Measurements from ENCODE around the gene PTCD2. TPM values are rescaled to one million over a fixed set of nuclear protein-coding genes. Genes with fewer than 3 reads are reported as not detected.

The PTCD2 gene
- total RNA-seq, 1 donor from 2014 or later: 6.9 TPM

GRCh38 chr5:72379936-72380335 is 59.8 kb downstream of the PTCD2 start:
- no peak overlapping the region for H3K27ac ChIP-seq
- intact Hi-C loops (cut with DNase I): loop anchor here (5.0 to 10.0 kb wide), 2 partner anchors 135 to 498 kb away; no protein-coding TSS in a partner anchor
- DNase-seq (ENCODE audit: extremely low spot score in 2 of 2): no peak

GRCh38 chr5:72380492-72381274 is 60.5 kb downstream of the PTCD2 start:
- H3K4me1 ChIP-seq: peaks cover 11% of the 10 kb centered on the region
- H3K27ac ChIP-seq: no peak overlapping the region
- no peaks in the 10 kb centered on the region for H3K36me3 ChIP-seq
- no peak for DNase-seq (ENCODE audit: extremely low spot score in 2 of 2)
- H3K4me3 ChIP-seq: no peak overlapping the region
- H3K27me3 ChIP-seq: no peaks in the 10 kb centered on the region
- intact Hi-C loops (cut with DNase I): loop anchor here (5.0 kb wide), 1 partner anchor 498 kb away; no protein-coding TSS in a partner anchor
- no peaks in the 10 kb centered on the region for H3K9me3 ChIP-seq
- TF ChIP-seq POLR2A (IDR thresholded peaks at IDR 0.05) (no peak), POLR2AphosphoS5 (IDR thresholded peaks at IDR 0.05; ENCODE audit: insufficient read depth in 1 of 2, low read depth in 1 of 2) (no peak), CTCF (IDR thresholded peaks at IDR 0.05) (no peak)

More at GRCh38 chr5:72379936-72380335, 59.8 kb downstream of the PTCD2 start:
- Histone ChIP-seq H3K9me3 (no peaks in the 10 kb centered on the region), H3K4me3 (no peak overlapping the region), H3K36me3 (no peaks in the 10 kb centered on the region), H3K4me1 (peaks cover 11% of the 10 kb centered on the region), H3K27me3 (no peaks in the 10 kb centered on the region)
- TF ChIP-seq POLR2A (IDR thresholded peaks at IDR 0.05): no peak
- no peak for TF ChIP-seq POLR2AphosphoS5 (IDR thresholded peaks at IDR 0.05; ENCODE audit: insufficient read depth in 1 of 2, low read depth in 1 of 2)
- no peak for TF ChIP-seq CTCF (IDR thresholded peaks at IDR 0.05)

GRCh38 chr5:72383280-72383679 is 63.1 kb downstream of the PTCD2 start:
- no peak for TF ChIP-seq CTCF (IDR thresholded peaks at IDR 0.05)
- no peak for TF ChIP-seq POLR2AphosphoS5 (IDR thresholded peaks at IDR 0.05; ENCODE audit: insufficient read depth in 1 of 2, low read depth in 1 of 2)
- TF ChIP-seq POLR2A (IDR thresholded peaks at IDR 0.05): no peak
- Histone ChIP-seq H3K36me3 (no peaks in the 10 kb centered on the region), H3K4me3 (no peak overlapping the region), H3K27me3 (no peaks in the 10 kb centered on the region), H3K27ac (no peak overlapping the region), H3K4me1 (peaks cover 10% of the 10 kb centered on the region), H3K9me3 (no peaks in the 10 kb centered on the region)
- intact Hi-C loops (cut with DNase I): loop anchor here (5.0 kb wide), 1 partner anchor 501 kb away; no protein-coding TSS in a partner anchor
- DNase-seq (ENCODE audit: extremely low spot score in 2 of 2): no peak

- intact Hi-C loops (cut with DNase I): loop anchor here (5.0 kb wide), 1 partner anchor 501 kb away; no protein-coding TSS in a partner anchor
- Histone ChIP-seq H3K9me3 (no peaks in the 10 kb centered on the region), H3K27ac (no peak overlapping the region), H3K36me3 (no peaks in the 10 kb centered on the region), H3K4me1 (peaks cover 10% of the 10 kb centered on the region), H3K4me3 (no peak overlapping the region), H3K27me3 (no peaks in the 10 kb centered on the region)
- no peak for DNase-seq (ENCODE audit: extremely low spot score in 2 of 2)
- TF ChIP-seq POLR2A (IDR thresholded peaks at IDR 0.05) (no peak), POLR2AphosphoS5 (IDR thresholded peaks at IDR 0.05; ENCODE audit: insufficient read depth in 1 of 2, low read depth in 1 of 2) (no peak), CTCF (IDR thresholded peaks at IDR 0.05) (no peak)
These were observed 63.6 kb downstream of the PTCD2 start for GRCh38 chr5:72383726-72384125.

- H3K36me3 ChIP-seq: no peaks in the 10 kb centered on the region
- no peak overlapping the region for H3K27ac ChIP-seq
- no peaks in the 10 kb centered on the region for H3K9me3 ChIP-seq
- TF ChIP-seq POLR2A (IDR thresholded peaks at IDR 0.05) (no peak), CTCF (IDR thresholded peaks at IDR 0.05) (no peak), POLR2AphosphoS5 (IDR thresholded peaks at IDR 0.05; ENCODE audit: insufficient read depth in 1 of 2, low read depth in 1 of 2) (no peak)
- intact Hi-C loops (cut with DNase I): no loop called here
- peaks cover 10% of the 10 kb centered on the region for H3K4me1 ChIP-seq
- H3K4me3 ChIP-seq: no peak overlapping the region
- H3K27me3 ChIP-seq: no peaks in the 10 kb centered on the region
- DNase-seq (ENCODE audit: extremely low spot score in 2 of 2): no peak
These were observed 66.5 kb downstream of the PTCD2 start for GRCh38 chr5:72386639-72387038.
